HEK293 (cell line): ENCODE measurements around the gene BNC1.

Experiments
- KLF16 ChIP-seq: fragments of 450-650 bp; formaldehyde crosslinking; IDR thresholded peaks from 2 replicates; pipeline ENCODE4 v1.5.1; 2017; ENCODE audit warnings: missing biosample characterization, missing genetic modification characterization
- KLF9 ChIP-seq: fragments of 450-650 bp; formaldehyde crosslinking; IDR thresholded peaks from 2 replicates; pipeline ENCODE4 v1.5.1; 2016; ENCODE audit warnings: missing biosample characterization, missing genetic modification characterization, low read depth
- TCF7L2 ChIP-seq: IDR thresholded peaks from 2 replicates; pipeline ENCODE4 v1.6.1; 2011; ENCODE audit warnings: low read depth, mild to moderate bottlenecking, inconsistent platforms, low read length, moderate library complexity, borderline replicate concordance
- YY1 ChIP-seq: fragments of 450-650 bp; formaldehyde crosslinking; IDR thresholded peaks from 2 replicates; pipeline ENCODE4 v1.5.1; 2018; ENCODE audit warnings: missing biosample characterization, missing genetic modification characterization
- ZFHX2 ChIP-seq: fragments of 450-650 bp; formaldehyde crosslinking; conservative IDR thresholded peaks from 2 replicates; pipeline ENCODE4 v1.5.1; 2016; ENCODE audit warnings: missing biosample characterization, missing genetic modification characterization
- ZNF184 ChIP-seq: fragments of 450-650 bp; IDR thresholded peaks from 2 replicates; pipeline ENCODE4 v1.5.1; 2018; ENCODE audit warnings: missing biosample characterization, mild to moderate bottlenecking, missing genetic modification characterization
- ZNF223 ChIP-seq: fragments of 450-650 bp; formaldehyde crosslinking; IDR thresholded peaks from 2 replicates; pipeline ENCODE4 v1.5.1; 2016; ENCODE audit warnings: missing biosample characterization, missing genetic modification characterization
- ZNF266 ChIP-seq: fragments of 450-650 bp; formaldehyde crosslinking; IDR thresholded peaks from 2 replicates; pipeline ENCODE4 v1.5.1; 2016; ENCODE audit warnings: missing biosample characterization, missing genetic modification characterization, low read depth
- ZNF341 ChIP-seq: fragments of 450-650 bp; formaldehyde crosslinking; IDR thresholded peaks from 2 replicates; pipeline ENCODE4; 2016; ENCODE audit warnings: low read depth, missing biosample characterization, missing genetic modification characterization
- ZNF561 ChIP-seq: fragments of 450-650 bp; IDR thresholded peaks from 2 replicates; pipeline ENCODE4 v1.5.1; 2018; ENCODE audit warnings: missing biosample characterization, missing genetic modification characterization, borderline replicate concordance
- ZNF600 ChIP-seq: fragments of 450-650 bp; formaldehyde crosslinking; IDR thresholded peaks from 2 replicates; pipeline ENCODE4 v1.5.1; 2016; ENCODE audit warnings: missing biosample characterization, missing genetic modification characterization
- ZNF626 ChIP-seq: fragments of 450-650 bp; sonication (Bioruptor Pico); formaldehyde crosslinking; IDR thresholded peaks from 2 replicates; pipeline ENCODE4 v1.5.1; 2018; ENCODE audit warnings: missing biosample characterization, missing genetic modification characterization, inconsistent platforms
- ZNF777 ChIP-seq: fragments of 450-650 bp; formaldehyde crosslinking; IDR thresholded peaks from 2 replicates; pipeline ENCODE4 v1.5.1; 2017; ENCODE audit warnings: missing biosample characterization, missing genetic modification characterization, borderline replicate concordance
- ZSCAN30 ChIP-seq: fragments of 450-650 bp; IDR thresholded peaks from 2 replicates; pipeline ENCODE4 v1.5.1; 2018; ENCODE audit warnings: missing biosample characterization, mild to moderate bottlenecking, missing genetic modification characterization, moderate library complexity
- ZXDB ChIP-seq: fragments of 450-650 bp; formaldehyde crosslinking; IDR thresholded peaks from 2 replicates; pipeline ENCODE4 v1.5.1; 2016; ENCODE audit warnings: missing biosample characterization, missing genetic modification characterization
- TF ChIP-seq, protein P1 (sequence below): fragments of 450-650 bp; formaldehyde crosslinking; IDR thresholded peaks from 2 replicates; pipeline ENCODE4 v1.5.1; 2017; ENCODE audit warnings: missing biosample characterization, mild to moderate bottlenecking, missing genetic modification characterization, moderate library complexity
- TF ChIP-seq, protein P2 (sequence below): fragments of 450-650 bp; formaldehyde crosslinking; optimal IDR thresholded peaks from 2 replicates; pipeline ENCODE3; 2016; ENCODE audit warnings: missing biosample characterization, mild to moderate bottlenecking, missing genetic modification characterization
- TF ChIP-seq, protein P3 (sequence below): fragments of 450-650 bp; formaldehyde crosslinking; IDR thresholded peaks from 2 replicates; pipeline ENCODE4 v1.5.1; 2017; ENCODE audit warnings: missing biosample characterization, missing genetic modification characterization
- TF ChIP-seq, protein P4 (sequence below): fragments of 450-650 bp; formaldehyde crosslinking; IDR thresholded peaks from 2 replicates; pipeline ENCODE4 v1.5.1; 2016; ENCODE audit warnings: missing biosample characterization, missing genetic modification characterization
- TF ChIP-seq, protein P5 (sequence below): fragments of 450-650 bp; formaldehyde crosslinking; IDR thresholded peaks from 2 replicates; pipeline ENCODE4 v1.5.1; 2016; ENCODE audit warnings: missing biosample characterization, missing genetic modification characterization
- TF ChIP-seq, protein P6 (sequence below): fragments of 450-650 bp; formaldehyde crosslinking; IDR thresholded peaks from 2 replicates; pipeline ENCODE4 v1.5.1; 2016; ENCODE audit warnings: missing biosample characterization, missing genetic modification characterization

The BNC1 gene

DNA sequence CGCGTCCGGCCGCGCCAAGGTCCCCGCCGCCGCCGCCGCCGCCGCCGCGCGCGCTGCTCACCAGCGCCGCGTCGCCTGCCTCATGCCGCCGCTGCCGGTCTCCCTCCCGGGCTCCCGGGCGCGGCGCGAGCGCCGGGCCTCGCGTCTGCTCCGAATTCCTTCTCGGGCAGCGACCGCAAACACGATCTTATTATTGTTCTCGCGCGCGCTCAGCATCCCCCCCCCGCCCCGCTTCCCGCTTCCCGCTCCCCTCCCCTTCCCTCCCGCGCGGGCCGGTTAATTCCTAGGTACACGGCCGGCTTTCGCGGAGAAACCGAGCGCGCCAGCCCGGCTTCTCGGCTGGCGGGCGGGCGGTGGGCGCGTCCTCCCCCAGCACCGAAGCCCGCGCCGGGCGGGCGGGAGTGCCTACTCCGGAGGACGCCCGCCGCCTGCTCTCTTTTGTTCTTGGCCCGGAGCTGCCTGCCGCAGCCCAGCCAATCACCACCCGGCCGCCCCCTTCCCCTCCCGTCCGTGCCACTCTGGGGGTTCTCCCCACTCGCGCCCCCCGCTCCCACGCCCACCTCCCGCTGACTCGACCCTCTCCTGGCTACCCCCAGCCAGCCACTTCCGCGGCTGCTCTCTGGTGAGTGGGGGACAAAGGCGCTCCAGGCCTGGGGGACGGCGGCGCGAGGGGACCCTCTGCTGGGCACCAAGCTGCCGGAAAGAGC lies 76.7 kb downstream of the BNC1 start, which contains the start of gene HDGFL3 (continued):
- TF ChIP-seq, protein P1, sequence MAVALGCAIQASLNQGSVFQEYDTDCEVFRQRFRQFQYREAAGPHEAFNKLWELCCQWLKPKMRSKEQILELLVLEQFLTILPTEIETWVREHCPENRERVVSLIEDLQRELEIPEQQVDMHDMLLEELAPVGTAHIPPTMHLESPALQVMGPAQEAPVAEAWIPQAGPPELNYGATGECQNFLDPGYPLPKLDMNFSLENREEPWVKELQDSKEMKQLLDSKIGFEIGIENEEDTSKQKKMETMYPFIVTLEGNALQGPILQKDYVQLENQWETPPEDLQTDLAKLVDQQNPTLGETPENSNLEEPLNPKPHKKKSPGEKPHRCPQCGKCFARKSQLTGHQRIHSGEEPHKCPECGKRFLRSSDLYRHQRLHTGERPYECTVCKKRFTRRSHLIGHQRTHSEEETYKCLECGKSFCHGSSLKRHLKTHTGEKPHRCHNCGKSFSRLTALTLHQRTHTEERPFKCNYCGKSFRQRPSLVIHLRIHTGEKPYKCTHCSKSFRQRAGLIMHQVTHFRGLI (tag by site-specific recombination), result peak; percentile 90
- no peak for TF ChIP-seq YY1 (tag by site-specific recombination)
- peak; percentile 38; the same call in 1 of the 2 replicates for TF ChIP-seq ZNF777 (tag by site-specific recombination)
- TF ChIP-seq ZXDB (tag by site-specific recombination), result peak; percentile 49; the same call in 1 of the 2 replicates
- TF ChIP-seq ZNF341 (tag by site-specific recombination), result peak; percentile 40; the same call in 1 of the 2 replicates
- TF ChIP-seq ZNF626 (tag by site-specific recombination), result no peak
- TF ChIP-seq, protein P2, sequence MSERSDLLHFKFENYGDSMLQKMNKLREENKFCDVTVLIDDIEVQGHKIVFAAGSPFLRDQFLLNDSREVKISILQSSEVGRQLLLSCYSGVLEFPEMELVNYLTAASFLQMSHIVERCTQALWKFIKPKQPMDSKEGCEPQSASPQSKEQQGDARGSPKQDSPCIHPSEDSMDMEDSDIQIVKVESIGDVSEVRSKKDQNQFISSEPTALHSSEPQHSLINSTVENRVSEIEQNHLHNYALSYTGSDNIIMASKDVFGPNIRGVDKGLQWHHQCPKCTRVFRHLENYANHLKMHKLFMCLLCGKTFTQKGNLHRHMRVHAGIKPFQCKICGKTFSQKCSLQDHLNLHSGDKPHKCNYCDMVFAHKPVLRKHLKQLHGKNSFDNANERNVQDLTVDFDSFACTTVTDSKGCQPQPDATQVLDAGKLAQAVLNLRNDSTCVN (tag by site-specific recombination), result peak; percentile 58
- TF ChIP-seq ZNF600 (tag by site-specific recombination), result peak; percentile 62
- TF ChIP-seq TCF7L2, result no peak
- peak; percentile 81; the same call in 1 of the 2 replicates for TF ChIP-seq ZNF561 (tag by site-specific recombination)
- TF ChIP-seq, protein P3, sequence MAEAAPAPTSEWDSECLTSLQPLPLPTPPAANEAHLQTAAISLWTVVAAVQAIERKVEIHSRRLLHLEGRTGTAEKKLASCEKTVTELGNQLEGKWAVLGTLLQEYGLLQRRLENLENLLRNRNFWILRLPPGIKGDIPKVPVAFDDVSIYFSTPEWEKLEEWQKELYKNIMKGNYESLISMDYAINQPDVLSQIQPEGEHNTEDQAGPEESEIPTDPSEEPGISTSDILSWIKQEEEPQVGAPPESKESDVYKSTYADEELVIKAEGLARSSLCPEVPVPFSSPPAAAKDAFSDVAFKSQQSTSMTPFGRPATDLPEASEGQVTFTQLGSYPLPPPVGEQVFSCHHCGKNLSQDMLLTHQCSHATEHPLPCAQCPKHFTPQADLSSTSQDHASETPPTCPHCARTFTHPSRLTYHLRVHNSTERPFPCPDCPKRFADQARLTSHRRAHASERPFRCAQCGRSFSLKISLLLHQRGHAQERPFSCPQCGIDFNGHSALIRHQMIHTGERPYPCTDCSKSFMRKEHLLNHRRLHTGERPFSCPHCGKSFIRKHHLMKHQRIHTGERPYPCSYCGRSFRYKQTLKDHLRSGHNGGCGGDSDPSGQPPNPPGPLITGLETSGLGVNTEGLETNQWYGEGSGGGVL (tag by site-specific recombination), result peak; percentile 96
- peak; percentile 60; the same call in 1 of the 2 replicates for TF ChIP-seq ZSCAN30 (tag by site-specific recombination)
- TF ChIP-seq ZFHX2 (tag by site-specific recombination), result peak; percentile 95
- TF ChIP-seq, protein P4, sequence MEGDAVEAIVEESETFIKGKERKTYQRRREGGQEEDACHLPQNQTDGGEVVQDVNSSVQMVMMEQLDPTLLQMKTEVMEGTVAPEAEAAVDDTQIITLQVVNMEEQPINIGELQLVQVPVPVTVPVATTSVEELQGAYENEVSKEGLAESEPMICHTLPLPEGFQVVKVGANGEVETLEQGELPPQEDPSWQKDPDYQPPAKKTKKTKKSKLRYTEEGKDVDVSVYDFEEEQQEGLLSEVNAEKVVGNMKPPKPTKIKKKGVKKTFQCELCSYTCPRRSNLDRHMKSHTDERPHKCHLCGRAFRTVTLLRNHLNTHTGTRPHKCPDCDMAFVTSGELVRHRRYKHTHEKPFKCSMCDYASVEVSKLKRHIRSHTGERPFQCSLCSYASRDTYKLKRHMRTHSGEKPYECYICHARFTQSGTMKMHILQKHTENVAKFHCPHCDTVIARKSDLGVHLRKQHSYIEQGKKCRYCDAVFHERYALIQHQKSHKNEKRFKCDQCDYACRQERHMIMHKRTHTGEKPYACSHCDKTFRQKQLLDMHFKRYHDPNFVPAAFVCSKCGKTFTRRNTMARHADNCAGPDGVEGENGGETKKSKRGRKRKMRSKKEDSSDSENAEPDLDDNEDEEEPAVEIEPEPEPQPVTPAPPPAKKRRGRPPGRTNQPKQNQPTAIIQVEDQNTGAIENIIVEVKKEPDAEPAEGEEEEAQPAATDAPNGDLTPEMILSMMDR, result peak; percentile 85
- no peak for TF ChIP-seq ZNF266
- TF ChIP-seq KLF16, result no peak
- no peak for TF ChIP-seq ZNF184 (tag by site-specific recombination)
- TF ChIP-seq ZNF223 (tag by site-specific recombination), result no peak
- TF ChIP-seq, protein P5, sequence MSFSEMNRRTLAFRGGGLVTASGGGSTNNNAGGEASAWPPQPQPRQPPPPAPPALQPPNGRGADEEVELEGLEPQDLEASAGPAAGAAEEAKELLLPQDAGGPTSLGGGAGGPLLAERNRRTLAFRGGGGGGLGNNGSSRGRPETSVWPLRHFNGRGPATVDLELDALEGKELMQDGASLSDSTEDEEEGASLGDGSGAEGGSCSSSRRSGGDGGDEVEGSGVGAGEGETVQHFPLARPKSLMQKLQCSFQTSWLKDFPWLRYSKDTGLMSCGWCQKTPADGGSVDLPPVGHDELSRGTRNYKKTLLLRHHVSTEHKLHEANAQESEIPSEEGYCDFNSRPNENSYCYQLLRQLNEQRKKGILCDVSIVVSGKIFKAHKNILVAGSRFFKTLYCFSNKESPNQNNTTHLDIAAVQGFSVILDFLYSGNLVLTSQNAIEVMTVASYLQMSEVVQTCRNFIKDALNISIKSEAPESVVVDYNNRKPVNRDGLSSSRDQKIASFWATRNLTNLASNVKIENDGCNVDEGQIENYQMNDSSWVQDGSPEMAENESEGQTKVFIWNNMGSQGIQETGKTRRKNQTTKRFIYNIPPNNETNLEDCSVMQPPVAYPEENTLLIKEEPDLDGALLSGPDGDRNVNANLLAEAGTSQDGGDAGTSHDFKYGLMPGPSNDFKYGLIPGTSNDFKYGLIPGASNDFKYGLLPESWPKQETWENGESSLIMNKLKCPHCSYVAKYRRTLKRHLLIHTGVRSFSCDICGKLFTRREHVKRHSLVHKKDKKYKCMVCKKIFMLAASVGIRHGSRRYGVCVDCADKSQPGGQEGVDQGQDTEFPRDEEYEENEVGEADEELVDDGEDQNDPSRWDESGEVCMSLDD, result peak; percentile 95
- peak; percentile 61 for TF ChIP-seq KLF9 (tag by site-specific recombination)
- TF ChIP-seq, protein P6, sequence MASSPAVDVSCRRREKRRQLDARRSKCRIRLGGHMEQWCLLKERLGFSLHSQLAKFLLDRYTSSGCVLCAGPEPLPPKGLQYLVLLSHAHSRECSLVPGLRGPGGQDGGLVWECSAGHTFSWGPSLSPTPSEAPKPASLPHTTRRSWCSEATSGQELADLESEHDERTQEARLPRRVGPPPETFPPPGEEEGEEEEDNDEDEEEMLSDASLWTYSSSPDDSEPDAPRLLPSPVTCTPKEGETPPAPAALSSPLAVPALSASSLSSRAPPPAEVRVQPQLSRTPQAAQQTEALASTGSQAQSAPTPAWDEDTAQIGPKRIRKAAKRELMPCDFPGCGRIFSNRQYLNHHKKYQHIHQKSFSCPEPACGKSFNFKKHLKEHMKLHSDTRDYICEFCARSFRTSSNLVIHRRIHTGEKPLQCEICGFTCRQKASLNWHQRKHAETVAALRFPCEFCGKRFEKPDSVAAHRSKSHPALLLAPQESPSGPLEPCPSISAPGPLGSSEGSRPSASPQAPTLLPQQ (tag by site-specific recombination), result peak; percentile 56; the same call in 1 of the 2 replicates
- TF ChIP-seq, all 188 proteins: peak for 38
